ENCODE data around the gene GABRB1.

The GABRB1 gene

GRCh38 chr4:47342796-47343195 is 311.4 kb downstream of the GABRB1 start:
- H4K91ac ChIP-seq (ENCODE audit: low read depth, low read length): no peak overlapping the region
- H3K27ac ChIP-seq (ENCODE audit: low read depth, low read length): no peak overlapping the region
- H3K36me3 ChIP-seq (ENCODE audit: control insufficient read depth in 1 of 2, insufficient read depth in 2 of 2, low read length in 2 of 2): no peaks in the 10 kb centered on the region
- H3K4me2 ChIP-seq (ENCODE audit: low read length): no peak overlapping the region
- no peak overlapping the region for H2BK120ac ChIP-seq (ENCODE audit: insufficient read depth, low read length, poor library complexity)
- no peaks in the 10 kb centered on the region for H3K4me1 ChIP-seq (ENCODE audit: control insufficient read depth in 1 of 2, insufficient read depth in 2 of 2, low read length in 2 of 2)
- no peak overlapping the region for H3K9ac ChIP-seq (ENCODE audit: low read length)
- no peak overlapping the region for H2BK12ac ChIP-seq (ENCODE audit: low read length)
- H3K9me3 ChIP-seq (ENCODE audit: insufficient read depth, low read depth, low read length): no peaks in the 10 kb centered on the region
- no peak overlapping the region for H2BK5ac ChIP-seq (ENCODE audit: low read depth, low read length, poor library complexity)
- no peak overlapping the region for H3K14ac ChIP-seq (ENCODE audit: low read length)
- no peaks in the 10 kb centered on the region for H3K79me1 ChIP-seq (ENCODE audit: low read length)
- H3K4me3 ChIP-seq (ENCODE audit: low read depth, low read length): no peak overlapping the region
- H4K8ac ChIP-seq (ENCODE audit: low read depth, low read length): no peak overlapping the region
- WGBS (ENCODE audit: extremely low coverage, insufficient coverage, insufficient read length): no CpG with 5 or more reads among the region's 4 CpGs
- DNase-seq: no peak
- H3K23ac ChIP-seq (ENCODE audit: low read length): no peak overlapping the region
- no peak overlapping the region for H3K4ac ChIP-seq (ENCODE audit: low read depth, low read length)
- H2AK5ac ChIP-seq (ENCODE audit: low read length): no peak overlapping the region
- H3K18ac ChIP-seq (ENCODE audit: low read length): no peak overlapping the region
- H2AFZ ChIP-seq (ENCODE audit: insufficient read depth, low read length, poor library complexity): no peak overlapping the region
- no peaks in the 10 kb centered on the region for H3K79me2 ChIP-seq (ENCODE audit: control insufficient read depth, insufficient read depth, low read length, poor library complexity)
- H4K12ac ChIP-seq (ENCODE audit: low read depth, low read length): no peak overlapping the region
- H3K27me3 ChIP-seq (ENCODE audit: insufficient read depth, low read length): no peaks in the 10 kb centered on the region

GRCh38 chr4:47349326-47349725 is 318.0 kb downstream of the GABRB1 start:
- Histone ChIP-seq H3K27me3 (ENCODE audit: insufficient read depth, low read length) (no peaks in the 10 kb centered on the region), H2BK120ac (ENCODE audit: insufficient read depth, low read length, poor library complexity) (no peak overlapping the region), H3K4me2 (ENCODE audit: low read length) (no peak overlapping the region), H3K79me2 (ENCODE audit: control insufficient read depth, insufficient read depth, low read length, poor library complexity) (no peaks in the 10 kb centered on the region), H3K27ac (ENCODE audit: low read depth, low read length) (no peak overlapping the region), H2AFZ (ENCODE audit: insufficient read depth, low read length, poor library complexity) (no peak overlapping the region), H3K18ac (ENCODE audit: low read length) (no peak overlapping the region), H4K12ac (ENCODE audit: low read depth, low read length) (no peak overlapping the region), H4K91ac (ENCODE audit: low read depth, low read length) (no peak overlapping the region), H2AK5ac (ENCODE audit: low read length) (no peak overlapping the region), H3K4ac (ENCODE audit: low read depth, low read length) (no peak overlapping the region), H3K9me3 (ENCODE audit: insufficient read depth, low read depth, low read length) (no peaks in the 10 kb centered on the region), H3K36me3 (ENCODE audit: control insufficient read depth in 1 of 2, insufficient read depth in 2 of 2, low read length in 2 of 2) (no peaks in the 10 kb centered on the region), H4K8ac (ENCODE audit: low read depth, low read length) (no peak overlapping the region), H3K9ac (ENCODE audit: low read length) (no peak overlapping the region), H3K4me3 (ENCODE audit: low read depth, low read length) (no peak overlapping the region), H3K23ac (ENCODE audit: low read length) (no peak overlapping the region), H3K4me1 (ENCODE audit: control insufficient read depth in 1 of 2, insufficient read depth in 2 of 2, low read length in 2 of 2) (no peaks in the 10 kb centered on the region), H2BK5ac (ENCODE audit: low read depth, low read length, poor library complexity) (no peak overlapping the region), H3K14ac (ENCODE audit: low read length) (no peak overlapping the region), H2BK12ac (ENCODE audit: low read length) (no peak overlapping the region), H3K79me1 (ENCODE audit: low read length) (no peaks in the 10 kb centered on the region)
- no CpG with 5 or more reads among the region's 4 CpGs for WGBS (ENCODE audit: extremely low coverage, insufficient coverage, insufficient read length)
- no peak for DNase-seq

- no peak for DNase-seq
- no peak overlapping the region for H2AK5ac ChIP-seq (ENCODE audit: low read length)
- no peak overlapping the region for H3K4me3 ChIP-seq (ENCODE audit: low read depth, low read length)
- H3K18ac ChIP-seq (ENCODE audit: low read length): no peak overlapping the region
- no peaks in the 10 kb centered on the region for H3K9me3 ChIP-seq (ENCODE audit: insufficient read depth, low read depth, low read length)
- H3K14ac ChIP-seq (ENCODE audit: low read length): no peak overlapping the region
- H2AFZ ChIP-seq (ENCODE audit: insufficient read depth, low read length, poor library complexity): no peak overlapping the region
- H3K23ac ChIP-seq (ENCODE audit: low read length): no peak overlapping the region
- H2BK120ac ChIP-seq (ENCODE audit: insufficient read depth, low read length, poor library complexity): no peak overlapping the region
- H3K79me2 ChIP-seq (ENCODE audit: control insufficient read depth, insufficient read depth, low read length, poor library complexity): no peaks in the 10 kb centered on the region
- no peaks in the 10 kb centered on the region for H3K36me3 ChIP-seq (ENCODE audit: control insufficient read depth in 1 of 2, insufficient read depth in 2 of 2, low read length in 2 of 2)
- H4K8ac ChIP-seq (ENCODE audit: low read depth, low read length): no peak overlapping the region
- H2BK5ac ChIP-seq (ENCODE audit: low read depth, low read length, poor library complexity): no peak overlapping the region
- no peaks in the 10 kb centered on the region for H3K79me1 ChIP-seq (ENCODE audit: low read length)
- H3K9ac ChIP-seq (ENCODE audit: low read length): no peak overlapping the region
- H3K27ac ChIP-seq (ENCODE audit: low read depth, low read length): no peak overlapping the region
- H3K27me3 ChIP-seq (ENCODE audit: insufficient read depth, low read length): no peaks in the 10 kb centered on the region
- no peaks in the 10 kb centered on the region for H3K4me1 ChIP-seq (ENCODE audit: control insufficient read depth in 1 of 2, insufficient read depth in 2 of 2, low read length in 2 of 2)
- H4K91ac ChIP-seq (ENCODE audit: low read depth, low read length): no peak overlapping the region
- no peak overlapping the region for H3K4me2 ChIP-seq (ENCODE audit: low read length)
- no peak overlapping the region for H4K12ac ChIP-seq (ENCODE audit: low read depth, low read length)
- no CpG with 5 or more reads among the region's 1 CpG for WGBS (ENCODE audit: extremely low coverage, insufficient coverage, insufficient read length)
- H3K4ac ChIP-seq (ENCODE audit: low read depth, low read length): no peak overlapping the region
- H2BK12ac ChIP-seq (ENCODE audit: low read length): no peak overlapping the region
Measured at GRCh38 chr4:47355568-47355967, 324.2 kb downstream of the GABRB1 start.

GRCh38 chr4:47359891-47360290 is 328.5 kb downstream of the GABRB1 start:
- Histone ChIP-seq H3K4ac (ENCODE audit: low read depth, low read length) (no peak overlapping the region), H2AK5ac (ENCODE audit: low read length) (no peak overlapping the region), H3K9me3 (ENCODE audit: insufficient read depth, low read depth, low read length) (no peaks in the 10 kb centered on the region), H3K27ac (ENCODE audit: low read depth, low read length) (no peak overlapping the region), H3K79me1 (ENCODE audit: low read length) (no peaks in the 10 kb centered on the region), H3K36me3 (ENCODE audit: control insufficient read depth in 1 of 2, insufficient read depth in 2 of 2, low read length in 2 of 2) (no peaks in the 10 kb centered on the region), H3K27me3 (ENCODE audit: insufficient read depth, low read length) (no peaks in the 10 kb centered on the region), H2BK5ac (ENCODE audit: low read depth, low read length, poor library complexity) (no peak overlapping the region), H2AFZ (ENCODE audit: insufficient read depth, low read length, poor library complexity) (no peak overlapping the region), H3K4me3 (ENCODE audit: low read depth, low read length) (no peak overlapping the region), H3K14ac (ENCODE audit: low read length) (no peak overlapping the region), H2BK120ac (ENCODE audit: insufficient read depth, low read length, poor library complexity) (no peak overlapping the region), H4K91ac (ENCODE audit: low read depth, low read length) (no peak overlapping the region), H3K4me1 (ENCODE audit: control insufficient read depth in 1 of 2, insufficient read depth in 2 of 2, low read length in 2 of 2) (no peaks in the 10 kb centered on the region), H3K4me2 (ENCODE audit: low read length) (no peak overlapping the region), H3K79me2 (ENCODE audit: control insufficient read depth, insufficient read depth, low read length, poor library complexity) (no peaks in the 10 kb centered on the region), H2BK12ac (ENCODE audit: low read length) (no peak overlapping the region), H4K8ac (ENCODE audit: low read depth, low read length) (no peak overlapping the region), H3K18ac (ENCODE audit: low read length) (no peak overlapping the region), H4K12ac (ENCODE audit: low read depth, low read length) (no peak overlapping the region), H3K9ac (ENCODE audit: low read length) (no peak overlapping the region), H3K23ac (ENCODE audit: low read length) (no peak overlapping the region)
- WGBS (ENCODE audit: extremely low coverage, insufficient coverage, insufficient read length): no CpG with 5 or more reads among the region's 4 CpGs
- DNase-seq: no peak
